IMR-90 (cell line): ENCODE results near the gene GRHL3. TPM values are rescaled to one million over a fixed set of nuclear protein-coding genes. Genes with fewer than 3 reads are reported as not detected.

Experiments used
- ATAC-seq: fragments of 200-7000 bp; cut with Tn5 transposase; 2 replicates; pipeline ENCODE4 v1.9.1; 2020; ENCODE audit warnings: low read depth, mild to moderate bottlenecking, moderate library complexity
- BruUV-seq: library from RNA; stranded (reverse); fragments of 400-500 nt; replicated peaks from 2 replicates; lab custom pipeline; 2021; lab: Mats Ljungman, UMichigan
- CTCF ChIA-PET: fragments of 300-600 bp; formaldehyde crosslinking; extraction: SDS; loops from one replicate; lab custom pipeline; 2021; ENCODE audit warnings: antibody characterized with exemption; lab: Yijun Ruan, JAX
- POLR2A ChIA-PET: fragments of 300-600 bp; sonication (Branson Sonifier 250); formaldehyde crosslinking; loops from one replicate; lab custom pipeline; 2022; ENCODE audit warnings: antibody characterized with exemption; ENCODE audit not compliant: unreplicated experiment; lab: Charles Lee
- DNase-seq: peaks from one replicate; pipeline ENCODE4 v3.0.0; 2013
- H2AFZ ChIP-seq: replicated peaks from 2 replicates; pipeline ENCODE3; 2013; ENCODE audit warnings: low read length, mild to moderate bottlenecking; ENCODE audit not compliant: poor library complexity
- H2AK5ac ChIP-seq: 2 replicates; pipeline ENCODE4 v1.6.1; 2013; ENCODE audit warnings: low read depth, low read length, inconsistent platforms
- H2AK9ac ChIP-seq: replicated peaks from 2 replicates; pipeline ENCODE3; 2013; ENCODE audit warnings: mild to moderate bottlenecking, low read depth, low read length, moderate library complexity; ENCODE audit not compliant: poor library complexity
- H2BK120ac ChIP-seq: 2 replicates; pipeline ENCODE4 v1.6.1; 2013; ENCODE audit warnings: low read depth, low read length, inconsistent platforms
- H2BK15ac ChIP-seq: 3 replicates; pipeline ENCODE4 v1.6.1; 2013; ENCODE audit warnings: low read depth, low read length, inconsistent platforms
- H2BK20ac ChIP-seq: 2 replicates; pipeline ENCODE4 v1.6.1; 2013; ENCODE audit warnings: low read depth, mild to moderate bottlenecking, inconsistent platforms, low read length, moderate library complexity
- H2BK5ac ChIP-seq: 2 replicates; pipeline ENCODE4 v1.6.1; 2013; ENCODE audit warnings: mild to moderate bottlenecking, low read depth, low read length, inconsistent platforms; ENCODE audit not compliant: poor library complexity, severe bottlenecking
- H3K14ac ChIP-seq: replicated peaks from 2 replicates; pipeline ENCODE4 v1.6.1; 2013; ENCODE audit warnings: low read depth, low read length, inconsistent platforms
- H3K18ac ChIP-seq: 2 replicates; pipeline ENCODE4 v1.6.1; 2013; ENCODE audit warnings: low read depth, low read length, control low read depth
- H3K23ac ChIP-seq: 2 replicates; pipeline ENCODE4 v1.6.1; 2013; ENCODE audit warnings: low read depth, low read length, inconsistent platforms
- H3K27ac ChIP-seq: 2 replicates; pipeline ENCODE4 v1.5.1; 2013; ENCODE audit warnings: mild to moderate bottlenecking, control low read depth, low read length; ENCODE audit not compliant: insufficient read depth
- H3K27me3 ChIP-seq: 2 replicates; pipeline ENCODE4 v1.6.1; 2013; ENCODE audit warnings: low read length; ENCODE audit not compliant: control insufficient read depth, insufficient read depth
- H3K36me3 ChIP-seq: 2 replicates; pipeline ENCODE4 v1.6.1; 2013; ENCODE audit warnings: low read length, mixed read lengths; ENCODE audit not compliant: control insufficient read depth, insufficient read depth
- H3K4ac ChIP-seq: 2 replicates; pipeline ENCODE4 v1.6.1; 2013; ENCODE audit warnings: low read depth, low read length, inconsistent platforms
- H3K4me1 ChIP-seq: 2 replicates; pipeline ENCODE4 v1.6.1; 2013; ENCODE audit warnings: low read length, mixed read lengths; ENCODE audit not compliant: control insufficient read depth, insufficient read depth
- H3K4me2 ChIP-seq: 2 replicates; pipeline ENCODE4 v1.6.1; 2013; ENCODE audit warnings: low read depth, mild to moderate bottlenecking, control low read depth, low read length, moderate library complexity
- H3K4me3 ChIP-seq: 2 replicates; pipeline ENCODE4 v1.5.1; 2013; ENCODE audit warnings: low read depth, mild to moderate bottlenecking, control low read depth, low read length, moderate library complexity; ENCODE audit not compliant: insufficient read depth
- H3K56ac ChIP-seq: 2 replicates; pipeline ENCODE4 v1.6.1; 2013; ENCODE audit warnings: low read length, inconsistent platforms; ENCODE audit not compliant: insufficient read depth; ENCODE audit errors: extremely low read depth
- H3K79me1 ChIP-seq, 2 experiments: 2 replicates each; pipeline ENCODE4 v1.6.1; 2013; ENCODE audit warnings: low read length in 2 of 2, inconsistent platforms in 1 of 2, low read depth in 1 of 2
- H3K9ac ChIP-seq: 2 replicates; pipeline ENCODE4 v1.6.1; 2013; ENCODE audit warnings: low read depth, low read length, control low read depth
- H3K9me1 ChIP-seq: 2 replicates; pipeline ENCODE4 v1.6.1; 2013; ENCODE audit warnings: low read length, inconsistent platforms; ENCODE audit not compliant: insufficient read depth
- H3K9me3 ChIP-seq: 2 replicates; pipeline ENCODE4 v1.6.1; 2013; ENCODE audit warnings: low read length; ENCODE audit not compliant: control insufficient read depth, insufficient read depth
- H4K20me1 ChIP-seq: 2 replicates; pipeline ENCODE4 v1.6.1; 2013; ENCODE audit warnings: low read length, inconsistent platforms; ENCODE audit not compliant: insufficient read depth
- H4K5ac ChIP-seq: 2 replicates; pipeline ENCODE4 v1.6.1; 2013; ENCODE audit warnings: mild to moderate bottlenecking, low read depth, low read length, control low read depth
- H4K8ac ChIP-seq, 2 experiments: 2 replicates each; pipeline ENCODE4 v1.6.1; 2013; ENCODE audit warnings: low read depth in 2 of 2, low read length in 2 of 2, control low read depth in 1 of 2, inconsistent platforms in 1 of 2
- H4K91ac ChIP-seq: 2 replicates; pipeline ENCODE4 v1.6.1; 2013; ENCODE audit warnings: low read depth, low read length, inconsistent platforms; ENCODE audit not compliant: insufficient read depth
- BHLHE40 ChIP-seq: fragments of 150-350 bp; IDR thresholded peaks from 2 replicates; pipeline ENCODE4 v1.6.1; 2016; ENCODE audit warnings: mild to moderate bottlenecking, low read depth, low read length
- FOS ChIP-seq: fragments of 150-350 bp; IDR thresholded peaks from 2 replicates; pipeline ENCODE4 v1.6.1; 2016; ENCODE audit warnings: low read depth, low read length
- MAFK ChIP-seq: IDR thresholded peaks from 2 replicates; pipeline ENCODE4 v1.6.1; 2012; ENCODE audit warnings: low read depth, low read length, improper control_type of control experiment
- MAZ ChIP-seq: IDR thresholded peaks from 2 replicates; pipeline ENCODE4 v1.6.1; 2012; ENCODE audit warnings: low read depth, mild to moderate bottlenecking, low read length, improper control_type of control experiment, moderate library complexity, borderline replicate concordance
- NFE2L2 ChIP-seq: fragments of 150-350 bp; IDR thresholded peaks from 2 replicates; pipeline ENCODE4 v1.6.1; 2016; ENCODE audit warnings: low read depth, mild to moderate bottlenecking, low read length
- POLR2A ChIP-seq: IDR thresholded peaks from 2 replicates; pipeline ENCODE4 v1.6.1; 2012; ENCODE audit warnings: mild to moderate bottlenecking, low read depth, low read length
- SMC3 ChIP-seq: fragments of 150-350 bp; IDR thresholded peaks from 2 replicates; pipeline ENCODE4 v1.6.1; 2016; ENCODE audit warnings: low read depth, mild to moderate bottlenecking, antibody characterized with exemption, low read length, moderate library complexity
- USF2 ChIP-seq: fragments of 150-350 bp; IDR thresholded peaks from 2 replicates; pipeline ENCODE4 v1.6.1; 2017; ENCODE audit warnings: mild to moderate bottlenecking, antibody characterized with exemption, low read length, low read depth
- WGBS, 2 experiments: methylation state at CpG; one replicate each; pipeline versions ENCODE4 v1.1.5 to v1.1.7; 2013; ENCODE audit warnings: missing lambda C conversion rate in 2 of 2; ENCODE audit not compliant: insufficient read length in 1 of 2; ENCODE audit errors: extremely low coverage in 2 of 2; 5-methylcytosine and 5-hydroxymethylcytosine counted together
- dilution Hi-C: fragments of 300-500 bp; cut with HindIII; formaldehyde crosslinking; loops from one replicate; pipeline ENCODE4 v1.14.3; 2018; ENCODE audit warnings: low sequenced_read_pairs; ENCODE audit not compliant: unreplicated experiment
- in situ Hi-C: fragments of 300-500 bp; cut with MboI; formaldehyde crosslinking; loops from 3 replicates; pipeline ENCODE4 v1.14.3; 2019; ENCODE audit warnings: low sequenced_read_pairs, inconsistent platforms, mixed read lengths
- intact Hi-C: fragments of 100-400 bp; cut with micrococcal nuclease; formaldehyde crosslinking; loops from 2 replicates; pipeline ENCODE4 v1.10.0; 2022
- polyA plus RNA-seq, 3 experiments: library from polyadenylated mRNA; depleted of rRNA; stranded (reverse); fragments of >200 nt; gene quantifications; 2 replicates each; pipeline ENCODE4 v1.2.3, GENCODE V29; 2012; ENCODE audit warnings: low replicate concordance in 1 of 3
- total RNA-seq: library from RNA; depleted of rRNA; stranded (reverse); fragments of >200 nt; gene quantifications from 2 replicates; pipeline ENCODE4 v1.2.3, GENCODE V29; 2012

Gene GRHL3
- total and polyA plus RNA-seq, 2 of the 4 experiments (the other 2 are of a cell fraction): not detected

GRCh38 chr1:24380508-24380907 lies 61.4 kb downstream of the GRHL3 start:
- Histone ChIP-seq H4K20me1 (peaks cover 4% of the 10 kb centered on the region; the same call in 1 of the 2 replicates), H2BK20ac (no peak overlapping the region), H3K9me1 (peaks cover 20% of the 10 kb centered on the region), H3K79me1 (0 out of 4 replicates have a peak, but pooled peaks cover 0 to 9% of the 10 kb centered on the region in 2 experiments), H3K4me2 (no peak overlapping the region), H3K4me1 (peaks cover 16% of the 10 kb centered on the region), H2BK5ac (no peak overlapping the region), H2BK120ac (no peak overlapping the region), H3K27me3 (no peaks in the 10 kb centered on the region), H2AK5ac (0 out of 2 replicates have a peak overlapping the region, but pooled peaks have one; percentile 11), H3K18ac (no peak overlapping the region), H2AFZ (no peak overlapping the region), H3K27ac (no peak overlapping the region), H3K36me3 (no peaks in the 10 kb centered on the region), H3K9me3 (no peaks in the 10 kb centered on the region), H3K4me3 (no peak overlapping the region), H4K91ac (no peak overlapping the region), H3K14ac (no peak overlapping the region), H4K8ac (no peak overlapping the region), H3K9ac (no peak overlapping the region), H3K56ac (no peak overlapping the region), H3K4ac (no peak overlapping the region), H3K23ac (no peak overlapping the region), H2AK9ac (no peak overlapping the region), H4K5ac (no peak overlapping the region), H2BK15ac (no peak overlapping the region)
- ChIA-PET CTCF (interaction anchor here (0.7 to 1.5 kb wide), 4 partner anchors 10 to 182 kb away, joined by 3 to 6 read pairs (median 4); no protein-coding TSS in a partner anchor), POLR2A (no interaction called here)
- BruUV-seq: no TSS peak
- intact Hi-C loops (loop anchor here (10.0 kb wide), 1 partner anchor 86 kb away; no protein-coding TSS in a partner anchor), dilution Hi-C loops (no loop called here), in situ Hi-C loops (no loop called here)
- WGBS, 2 experiments: no CpG with 5 or more reads among the region's 5 CpGs
- ATAC-seq (no peak), DNase-seq (no peak)
- TF ChIP-seq NFE2L2 (no peak), MAFK (no peak), BHLHE40 (no peak), SMC3 (no peak), FOS (no peak), POLR2A (no peak), MAZ (no peak), USF2 (no peak)
